WTC11 (cell line): ENCODE data around the gene GNAT3. TPM values are rescaled to one million over a fixed set of nuclear protein-coding genes. Genes with fewer than 3 reads are reported as not detected.

Experiments
- ATAC-seq: fragments of 200-7000 bp; cut with Tn5 transposase; 2 replicates; pipeline ENCODE4 v1.10.0; 2021; ENCODE audit warnings: mild to moderate bottlenecking, moderate library complexity
- CTCF ChIA-PET: fragments of 300-600 bp; sonication (Branson Sonifier 250); formaldehyde crosslinking; loops from one replicate; lab custom pipeline; 2021; ENCODE audit warnings: antibody characterized with exemption; lab: Charles Lee
- POLR2A ChIA-PET: fragments of 350-600 bp; sonication (Branson Sonifier 250); formaldehyde crosslinking; loops from one replicate; lab custom pipeline; 2021; ENCODE audit warnings: antibody characterized with exemption; lab: Charles Lee
- DNase-seq: peaks from one replicate; pipeline ENCODE4 v3.0.0; 2021; ENCODE audit warnings: low spot score
- H3K27ac Mint-ChIP-seq: 2 replicates; pipeline ENCODE4 v1.8.0; 2021; ENCODE audit warnings: mixed read lengths
- H3K27me3 Mint-ChIP-seq: 2 replicates; pipeline ENCODE4 v1.8.0; 2021; ENCODE audit warnings: low read depth, mild to moderate bottlenecking, moderate library complexity, mixed read lengths
- H3K36me3 Mint-ChIP-seq: 2 replicates; pipeline ENCODE4 v1.8.0; 2021; ENCODE audit warnings: mixed read lengths
- H3K4me1 Mint-ChIP-seq: 2 replicates; pipeline ENCODE4 v1.8.0; 2022; ENCODE audit warnings: mixed read lengths
- H3K4me3 Mint-ChIP-seq: 2 replicates; pipeline ENCODE4 v1.8.0; 2021; ENCODE audit warnings: mild to moderate bottlenecking, moderate library complexity, mixed read lengths
- H3K9me3 Mint-ChIP-seq: 2 replicates; pipeline ENCODE4 v1.8.0; 2021; ENCODE audit warnings: mixed read lengths
- ATF2 ChIP-seq: sonication (generic); formaldehyde crosslinking; IDR thresholded peaks from 2 replicates; pipeline ENCODE4 v1.8.1; 2022; ENCODE audit warnings: low read depth, missing genetic modification reagents, borderline replicate concordance
- ATF6 ChIP-seq: sonication (generic); formaldehyde crosslinking; IDR thresholded peaks from 2 replicates; pipeline ENCODE4 v1.8.1; 2023; ENCODE audit warnings: mild to moderate bottlenecking, missing genetic modification reagents
- CBFB ChIP-seq: sonication (generic); formaldehyde crosslinking; IDR thresholded peaks from 2 replicates; pipeline ENCODE4 v1.8.1; 2022; ENCODE audit warnings: mild to moderate bottlenecking, low read depth, missing genetic modification reagents
- ETV6 ChIP-seq: sonication (generic); formaldehyde crosslinking; IDR thresholded peaks from 2 replicates; pipeline ENCODE4 v1.8.1; 2022; ENCODE audit warnings: mild to moderate bottlenecking, missing genetic modification reagents
- FOXJ3 ChIP-seq: sonication (generic); formaldehyde crosslinking; IDR thresholded peaks from 2 replicates; pipeline ENCODE4 v1.9.0; 2021; ENCODE audit warnings: missing genetic modification reagents, mild to moderate bottlenecking, borderline replicate concordance
- FOXP1 ChIP-seq: sonication (generic); formaldehyde crosslinking; IDR thresholded peaks from 2 replicates; pipeline ENCODE4 v1.8.0; 2022; ENCODE audit warnings: missing genetic modification reagents, mild to moderate bottlenecking, moderate library complexity, borderline replicate concordance
- FOXP4 ChIP-seq: sonication (generic); formaldehyde crosslinking; IDR thresholded peaks from 2 replicates; pipeline ENCODE4 v1.8.0; 2022; ENCODE audit warnings: mild to moderate bottlenecking, missing genetic modification reagents
- GABPB1 ChIP-seq: sonication (generic); formaldehyde crosslinking; IDR thresholded peaks from 2 replicates; pipeline ENCODE4 v1.8.1; 2023; ENCODE audit warnings: mild to moderate bottlenecking, missing genetic modification reagents
- GRHL2 ChIP-seq: fragments of 250-450 bp; sonication (Bioruptor Pico); IDR thresholded peaks from 2 replicates; pipeline ENCODE4 v1.8.0; 2022; ENCODE audit warnings: mild to moderate bottlenecking, moderate library complexity; ENCODE audit not compliant: insufficient replicate concordance, severe bottlenecking
- HMGA2 ChIP-seq: fragments of 250-450 bp; sonication (Bioruptor Pico); IDR thresholded peaks from 2 replicates; pipeline ENCODE4 v1.4.0; 2021; ENCODE audit warnings: mild to moderate bottlenecking, moderate library complexity
- JAZF1 ChIP-seq: fragments of 250-450 bp; sonication (Bioruptor Pico); IDR thresholded peaks from 2 replicates; pipeline ENCODE4 v1.9.0; 2021; ENCODE audit warnings: moderate library complexity, mild to moderate bottlenecking, inconsistent platforms
- JUN ChIP-seq: sonication (generic); formaldehyde crosslinking; IDR thresholded peaks from 2 replicates; pipeline ENCODE4 v1.8.0; 2023; ENCODE audit warnings: mild to moderate bottlenecking, missing genetic modification reagents
- MAX ChIP-seq: sonication (generic); formaldehyde crosslinking; IDR thresholded peaks from 2 replicates; pipeline ENCODE4 v1.8.0; 2022; ENCODE audit warnings: mild to moderate bottlenecking, missing genetic modification reagents
- NFE2L1 ChIP-seq: sonication (generic); formaldehyde crosslinking; IDR thresholded peaks from 2 replicates; pipeline ENCODE4 v1.8.1; 2023; ENCODE audit warnings: missing genetic modification reagents
- NR1H2 ChIP-seq: sonication (generic); formaldehyde crosslinking; IDR thresholded peaks from 2 replicates; pipeline ENCODE4 v1.9.0; 2021; ENCODE audit warnings: mild to moderate bottlenecking, moderate library complexity, missing genetic modification reagents
- NR2C2 ChIP-seq: sonication (generic); formaldehyde crosslinking; IDR thresholded peaks from 2 replicates; pipeline ENCODE4 v1.8.0; 2022; ENCODE audit warnings: mild to moderate bottlenecking, missing genetic modification reagents
- NR3C1 ChIP-seq: sonication (generic); formaldehyde crosslinking; conservative IDR thresholded peaks from 2 replicates; pipeline ENCODE4 v1.8.1; 2023; ENCODE audit warnings: low read depth, mild to moderate bottlenecking, missing genetic modification reagents
- SMAD3 ChIP-seq: sonication (generic); formaldehyde crosslinking; IDR thresholded peaks from 2 replicates; pipeline ENCODE4 v1.8.0; 2022; ENCODE audit warnings: missing genetic modification reagents, mild to moderate bottlenecking, borderline replicate concordance
- SP1 ChIP-seq: sonication (generic); formaldehyde crosslinking; conservative IDR thresholded peaks from 2 replicates; pipeline ENCODE4 v1.8.1; 2022; ENCODE audit warnings: missing genetic modification reagents
- TEAD1 ChIP-seq: sonication (generic); formaldehyde crosslinking; IDR thresholded peaks from 2 replicates; pipeline ENCODE4 v1.8.0; 2022; ENCODE audit warnings: mild to moderate bottlenecking, missing genetic modification reagents
- TEAD4 ChIP-seq: sonication (generic); formaldehyde crosslinking; IDR thresholded peaks from 2 replicates; pipeline ENCODE4 v1.8.0; 2022; ENCODE audit warnings: mild to moderate bottlenecking, missing genetic modification reagents
- ZBTB21 ChIP-seq: sonication (generic); formaldehyde crosslinking; IDR thresholded peaks from 2 replicates; pipeline ENCODE4 v1.8.1; 2023; ENCODE audit warnings: mild to moderate bottlenecking, missing genetic modification reagents, borderline replicate concordance
- ZBTB43 ChIP-seq: sonication (generic); formaldehyde crosslinking; IDR thresholded peaks from 2 replicates; pipeline ENCODE4 v1.8.1; 2023; ENCODE audit warnings: mild to moderate bottlenecking, missing genetic modification reagents
- ZMAT4 ChIP-seq: fragments of 250-450 bp; sonication (Bioruptor Pico); IDR thresholded peaks from 2 replicates; pipeline ENCODE4 v1.9.0; 2021; ENCODE audit warnings: mild to moderate bottlenecking
- ZNF121 ChIP-seq: sonication (generic); formaldehyde crosslinking; IDR thresholded peaks from 2 replicates; pipeline ENCODE4 v1.8.0; 2023; ENCODE audit warnings: missing genetic modification reagents
- ZNF263 ChIP-seq: sonication (generic); formaldehyde crosslinking; IDR thresholded peaks from 2 replicates; pipeline ENCODE4 v1.8.1; 2022; ENCODE audit warnings: low read depth, mild to moderate bottlenecking, moderate library complexity, missing genetic modification reagents
- ZNF396 ChIP-seq: fragments of 250-450 bp; sonication (Bioruptor Pico); IDR thresholded peaks from 2 replicates; pipeline ENCODE4 v1.8.0; 2021; ENCODE audit warnings: mild to moderate bottlenecking, moderate library complexity, borderline replicate concordance
- ZNF416 ChIP-seq: fragments of 250-450 bp; sonication (Bioruptor Pico); IDR thresholded peaks from 2 replicates; pipeline ENCODE4 v1.9.0; 2021; ENCODE audit warnings: mild to moderate bottlenecking, inconsistent platforms
- ZSCAN18 ChIP-seq: fragments of 250-450 bp; sonication (Bioruptor Pico); IDR thresholded peaks from 2 replicates; pipeline ENCODE4 v2.1.2; 2022; ENCODE audit warnings: mild to moderate bottlenecking, moderate library complexity
- total RNA-seq: library from RNA; stranded (reverse); gene quantifications from 3 replicates; pipeline ENCODE4 v1.2.3, GENCODE V29; 2021

GNAT3 gene
- total RNA-seq, 1 experiment from 2014 or later: not detected

GRCh38 chr7:80537091-80537490 lies 25.2 kb upstream of the GNAT3 start:
- peaks cover 12% of the 10 kb centered on the region for H3K9me3 Mint-ChIP-seq
- no peak overlapping the region for H3K4me3 Mint-ChIP-seq
- TF ChIP-seq NR1H2 (CRISPR knock-in tag) (no peak), SP1 (CRISPR knock-in tag) (no peak), ZNF396 (CRISPR knock-in tag) (no peak), TEAD4 (CRISPR knock-in tag) (no peak), JUN (no peak), HMGA2 (CRISPR knock-in tag) (no peak), ZBTB43 (CRISPR knock-in tag) (no peak), CBFB (no peak), ZNF416 (CRISPR knock-in tag) (no peak), JAZF1 (no peak), FOXJ3 (CRISPR knock-in tag) (no peak), ATF2 (CRISPR knock-in tag) (no peak), ZMAT4 (CRISPR knock-in tag) (no peak), FOXP4 (CRISPR knock-in tag) (no peak), NR2C2 (CRISPR knock-in tag) (no peak), ZBTB21 (CRISPR knock-in tag) (no peak), ZSCAN18 (CRISPR knock-in tag) (no peak), NR3C1 (no peak)
- H3K4me1 Mint-ChIP-seq: no peaks in the 10 kb centered on the region
- POLR2A ChIA-PET: no interaction called here
- no peak overlapping the region for H3K27ac Mint-ChIP-seq
- H3K36me3 Mint-ChIP-seq: peaks cover 10% of the 10 kb centered on the region; the same call in 1 of the 2 replicates
- no peak for ATAC-seq
- H3K27me3 Mint-ChIP-seq: no peaks in the 10 kb centered on the region
- DNase-seq: no peak
- CTCF ChIA-PET: no interaction called here

GRCh38 chr7:80536426-80536825 lies 24.6 kb upstream of the GNAT3 start:
- DNase-seq (no peak), ATAC-seq (no peak)
- no peak overlapping the region for H3K4me3 Mint-ChIP-seq
- no peaks in the 10 kb centered on the region for H3K27me3 Mint-ChIP-seq
- TF ChIP-seq MAX: no peak
- no peak for TF ChIP-seq JAZF1
- no peak for TF ChIP-seq ZNF263 (CRISPR knock-in tag)
- no peak for TF ChIP-seq GABPB1
- TF ChIP-seq ETV6 (CRISPR knock-in tag): no peak
- no peak for TF ChIP-seq NFE2L1 (CRISPR knock-in tag)
- no peak for TF ChIP-seq ZSCAN18 (CRISPR knock-in tag)
- TF ChIP-seq ATF6: no peak
- TF ChIP-seq SMAD3 (CRISPR knock-in tag): no peak
- no peak for TF ChIP-seq FOXP1 (CRISPR knock-in tag)
- no peak for TF ChIP-seq GRHL2 (CRISPR knock-in tag)
- no peak for TF ChIP-seq ZNF121
- no peak for TF ChIP-seq TEAD1 (CRISPR knock-in tag)
- H3K36me3 Mint-ChIP-seq: peaks cover 11% of the 10 kb centered on the region; the same call in 1 of the 2 replicates
- ChIA-PET POLR2A (no interaction called here), CTCF (no interaction called here)
- no peak overlapping the region for H3K27ac Mint-ChIP-seq
- no peaks in the 10 kb centered on the region for H3K4me1 Mint-ChIP-seq
- H3K9me3 Mint-ChIP-seq: peaks cover 15% of the 10 kb centered on the region
